CD8-positive, alpha-beta memory T cell (primary cell): ENCODE measurements around the gene ITK. TPM values are rescaled to one million over a fixed set of nuclear protein-coding genes. Genes with fewer than 3 reads are reported as not detected.

Experiments used
- CTCF ChIA-PET: fragments of 350-600 bp; sonication (Branson Sonifier 250); formaldehyde crosslinking; loops from one replicate; lab custom pipeline; 2021; ENCODE audit warnings: antibody characterized with exemption; lab: Charles Lee
- POLR2A ChIA-PET: fragments of 350-600 bp; sonication (Branson Sonifier 250); formaldehyde crosslinking; loops from one replicate; lab custom pipeline; 2021; ENCODE audit warnings: antibody characterized with exemption; lab: Charles Lee
- DNase-seq, 5 donors: peaks; one replicate each; pipeline versions ENCODE4 v3.0.0 to v3.0.0-alpha.2; 2020 to 2022; ENCODE audit warnings: mixed read lengths in 1 of 5
- H3K27ac ChIP-seq: one replicate; pipeline ENCODE4 v1.7.0; 2013; ENCODE audit warnings: low read depth, mild to moderate bottlenecking, low read length, moderate library complexity
- H3K27me3 ChIP-seq: 2 replicates; pipeline ENCODE4 v1.7.0; 2013; ENCODE audit warnings: low read length, mild to moderate bottlenecking; ENCODE audit not compliant: insufficient read depth, poor library complexity, severe bottlenecking
- H3K36me3 ChIP-seq: 2 replicates; pipeline ENCODE4 v1.7.0; 2013; ENCODE audit warnings: mild to moderate bottlenecking, low read length, moderate library complexity; ENCODE audit not compliant: insufficient read depth
- H3K4me1 ChIP-seq: 2 replicates; pipeline ENCODE4 v1.7.0; 2013; ENCODE audit warnings: mild to moderate bottlenecking, low read length, moderate library complexity; ENCODE audit not compliant: insufficient read depth
- H3K4me3 ChIP-seq: 2 replicates; pipeline ENCODE4 v1.7.0; 2013; ENCODE audit warnings: mild to moderate bottlenecking, low read length
- H3K9me3 ChIP-seq: 2 replicates; pipeline ENCODE4 v1.7.0; 2013; ENCODE audit warnings: mild to moderate bottlenecking, low read length
- H3K27ac Mint-ChIP-seq, 8 donors: one replicate each; pipeline ENCODE4 v1.8.0; 2020 to 2021; ENCODE audit warnings: mixed read lengths in 8 of 8, mild to moderate bottlenecking in 6 of 8, inconsistent platforms in 3 of 8, moderate library complexity in 3 of 8
- H3K27me3 Mint-ChIP-seq, 2 donors: one replicate each; pipeline ENCODE4 v1.8.0; 2020 to 2021; ENCODE audit warnings: mixed read lengths in 2 of 2, mild to moderate bottlenecking in 1 of 2, moderate library complexity in 1 of 2
- H3K36me3 Mint-ChIP-seq, 3 donors: one replicate each; pipeline ENCODE4 v1.8.0; 2020 to 2021; ENCODE audit warnings: mixed read lengths in 3 of 3, inconsistent platforms in 1 of 3, mild to moderate bottlenecking in 1 of 3
- H3K4me1 Mint-ChIP-seq, 3 donors: one replicate each; pipeline ENCODE4 v1.8.0; 2020 to 2021; ENCODE audit warnings: mixed read lengths in 3 of 3, inconsistent platforms in 1 of 3, mild to moderate bottlenecking in 1 of 3
- H3K4me3 Mint-ChIP-seq, 7 donors: one replicate each; pipeline ENCODE4 v1.8.0; 2020 to 2021; ENCODE audit warnings: mixed read lengths in 7 of 7, mild to moderate bottlenecking in 6 of 7, moderate library complexity in 4 of 7, inconsistent platforms in 2 of 7
- H3K9me3 Mint-ChIP-seq, 5 donors: one replicate each; pipeline ENCODE4 v1.8.0; 2020 to 2022; ENCODE audit warnings: mixed read lengths in 5 of 5, mild to moderate bottlenecking in 3 of 5, moderate library complexity in 2 of 5, inconsistent platforms in 1 of 5
- polyA plus RNA-seq: library from polyadenylated mRNA; unstranded; fragments of 300-500 nt; fragmentation: Illumina TruSeq; gene quantifications from one replicate; pipeline ENCODE4 v1.2.3, GENCODE V29; 2021
- total RNA-seq, 2 experiments: library from RNA; stranded (reverse); gene quantifications; one replicate each; pipeline ENCODE4 v1.2.3, GENCODE V29; 2021

ITK gene
- total RNA-seq, result 100 to 1,000 TPM; 150 to 162 TPM
- polyA plus RNA-seq, result 129 TPM

DNA sequence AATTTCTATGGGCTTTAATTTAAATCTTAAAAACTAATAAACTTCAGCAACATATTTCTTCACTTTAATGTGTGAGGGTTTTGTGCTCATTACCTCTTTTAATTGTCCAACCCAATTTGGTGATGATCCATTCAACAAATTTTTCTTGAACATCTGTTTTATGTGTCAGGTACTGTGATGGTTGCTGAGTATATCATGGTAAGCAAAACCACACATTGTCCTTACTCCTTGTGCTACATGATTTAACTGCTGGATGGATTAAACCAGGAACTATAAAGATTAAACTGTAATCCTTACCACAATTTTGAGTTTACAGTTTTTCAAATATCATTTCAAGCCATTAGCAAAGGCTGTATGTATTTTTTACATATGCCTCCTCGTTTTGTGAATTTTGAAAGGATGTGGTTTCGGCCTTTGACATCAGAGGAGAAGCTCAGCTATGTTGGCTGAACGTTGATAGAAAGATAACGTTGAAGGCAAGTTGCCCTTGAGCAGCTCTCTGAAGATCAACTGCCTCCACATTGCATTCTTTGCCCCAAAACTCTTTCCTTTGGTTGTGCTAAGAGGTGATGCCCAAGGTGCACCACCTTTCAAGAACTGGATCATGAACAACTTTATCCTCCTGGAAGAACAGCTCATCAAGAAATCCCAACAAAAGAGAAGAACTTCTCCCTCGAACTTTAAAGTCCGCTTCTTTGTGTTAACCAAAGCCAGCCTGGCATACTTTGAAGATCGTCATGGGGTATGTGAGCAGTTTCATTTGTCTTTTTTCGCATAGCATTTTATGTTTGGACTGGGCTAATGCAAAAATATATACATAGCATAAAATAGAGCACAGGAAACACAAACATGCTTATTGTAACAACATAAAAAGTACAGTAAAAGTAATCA, at the start of gene ITK:
Gene ITK, plus strand, starts transcription at position 467 of the 891 bp plus-strand sequence. Its CDS starts 138 bp downstream, at position 605.
- Histone ChIP-seq H3K36me3 (peaks cover 18% of the 10 kb centered on the region), H3K27me3 (no peaks in the 10 kb centered on the region), H3K4me3 (peak within 1 kb of the TSS; percentile 84), H3K4me1 (peaks cover 45% of the 10 kb centered on the region), H3K9me3 (no peaks in the 10 kb centered on the region), H3K27ac (peak within 1 kb of the TSS; percentile 79)
- Mint-ChIP-seq H3K36me3 (peaks cover 22 to 44% (median 32%) of the 10 kb centered on the region in 3 donors), H3K27me3 (no peaks in the 10 kb centered on the region), H3K4me1 (peaks cover 54 to 64% (median 55%) of the 10 kb centered on the region in 3 donors), H3K9me3 (no peaks in the 10 kb centered on the region), H3K4me3 (peak within 1 kb of the TSS; percentile 93 to 100 (median 97)), H3K27ac (peak within 1 kb of the TSS; percentile 87 to 99 (median 97))
- ChIA-PET CTCF (interaction anchor here (0.7 to 4.1 kb wide), 9 partner anchors 8 to 91 kb away, joined by 3 to 33 read pairs (median 4); no protein-coding TSS in a partner anchor), POLR2A (interaction anchor here (0.6 to 6.0 kb wide), 11 partner anchors 8 to 407 kb away, joined by 3 to 66 read pairs (median 4); partner anchors contain the start of gene MED7)
- peak in 4 of 5 donors; percentile 25 to 80 (median 73) for DNase-seq

DNA sequence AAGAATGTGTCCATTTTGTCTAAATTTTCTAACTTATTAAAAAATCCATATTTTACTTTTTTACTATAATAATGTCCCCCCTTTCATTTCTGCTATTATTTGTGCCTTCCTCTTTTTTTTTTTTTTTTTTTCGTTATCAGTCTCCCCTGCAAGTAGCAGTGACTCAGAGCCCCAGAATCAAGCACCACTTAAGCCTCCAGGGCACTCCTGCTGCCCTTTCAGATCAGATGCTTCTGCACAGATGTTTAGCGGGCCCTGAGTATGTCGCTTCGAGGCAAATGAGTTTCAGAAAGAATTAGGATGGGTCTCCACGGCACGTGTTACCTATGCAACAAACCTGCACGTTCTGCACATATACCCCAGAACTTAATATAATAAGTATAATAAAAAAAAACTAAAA, 49.7 kb upstream of the ITK start:
- H3K27ac Mint-ChIP-seq, result no peak overlapping the region
- ChIA-PET POLR2A (no interaction called here), CTCF (interaction anchor here (1.1 to 1.3 kb wide), 2 partner anchors 10 to 11 kb away, joined by 3 read pairs; no protein-coding TSS in a partner anchor)
- no peak overlapping the region for H3K27ac ChIP-seq
- no peaks in the 10 kb centered on the region for H3K4me1 ChIP-seq
- H3K4me3 ChIP-seq, result no peak overlapping the region
- no peak for DNase-seq
- H3K4me1 Mint-ChIP-seq, result peaks cover 3 to 19% (median 5%) of the 10 kb centered on the region in 3 donors
- H3K36me3 Mint-ChIP-seq, result peaks cover 0 to 7% (median 1%) of the 10 kb centered on the region in 3 donors
- no peaks in the 10 kb centered on the region for H3K9me3 Mint-ChIP-seq
- H3K27me3 Mint-ChIP-seq, result peaks cover 0 to 3% of the 10 kb centered on the region in 2 donors
- no peaks in the 10 kb centered on the region for H3K27me3 ChIP-seq
- no peaks in the 10 kb centered on the region for H3K9me3 ChIP-seq
- no peaks in the 10 kb centered on the region for H3K36me3 ChIP-seq
- no peak overlapping the region for H3K4me3 Mint-ChIP-seq

DNA sequence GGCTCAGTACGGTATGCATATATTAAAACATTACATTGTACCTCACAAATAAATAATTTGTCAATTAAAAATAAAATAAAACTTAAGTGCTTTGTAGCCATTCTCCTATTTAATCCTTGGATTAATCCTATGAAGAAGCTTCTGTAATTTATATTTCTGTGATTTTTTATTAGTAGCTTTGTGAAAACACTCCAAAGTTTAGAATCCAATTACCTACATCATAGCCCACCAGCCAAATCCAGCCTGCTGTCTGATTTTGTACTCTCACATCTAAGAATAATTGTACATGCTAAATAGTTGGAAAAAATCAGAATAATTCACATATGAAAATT, 48.4 kb upstream of the ITK start:
- Mint-ChIP-seq H3K27ac (no peak overlapping the region), H3K4me3 (no peak overlapping the region), H3K27me3 (peaks cover 0 to 3% of the 10 kb centered on the region in 2 donors), H3K36me3 (peaks cover 0 to 18% (median 1%) of the 10 kb centered on the region in 3 donors), H3K9me3 (no peaks in the 10 kb centered on the region), H3K4me1 (peaks cover 6 to 23% (median 10%) of the 10 kb centered on the region in 3 donors)
- CTCF ChIA-PET, result interaction anchor here (1.1 to 2.2 kb wide), 7 partner anchors 10 to 243 kb away, joined by 3 to 11 read pairs (median 4); partner anchors contain the start of genes HAVCR2 and MED7
- Histone ChIP-seq H3K9me3 (no peaks in the 10 kb centered on the region), H3K27ac (no peak overlapping the region), H3K4me1 (no peaks in the 10 kb centered on the region), H3K4me3 (no peak overlapping the region), H3K36me3 (no peaks in the 10 kb centered on the region), H3K27me3 (no peaks in the 10 kb centered on the region)
- DNase-seq, result no peak
- POLR2A ChIA-PET, result interaction anchor here (0.6 to 1.2 kb wide), 2 partner anchors 10 to 135 kb away, joined by 3 read pairs; partner anchors contain the start of gene MED7

DNA sequence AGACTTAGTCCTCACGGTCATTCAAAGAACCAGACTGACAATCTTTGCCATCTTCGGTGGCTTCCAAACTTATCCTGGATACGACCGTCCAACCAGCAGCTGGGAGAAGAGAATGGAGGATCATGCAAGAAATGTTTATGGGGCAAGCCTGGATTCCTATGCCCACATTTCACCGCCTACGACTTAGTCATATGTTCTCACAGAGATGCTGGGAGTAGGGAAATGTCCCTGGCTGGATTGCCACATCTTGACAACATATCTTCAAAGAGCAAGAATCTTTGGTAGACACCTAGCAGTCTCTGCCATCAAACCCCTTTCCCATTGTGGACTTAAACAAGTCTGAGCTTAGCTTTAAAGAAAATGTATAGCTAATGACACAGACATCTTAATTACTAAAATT, 42.9 kb upstream of the ITK start:
- no peaks in the 10 kb centered on the region for H3K9me3 ChIP-seq
- Mint-ChIP-seq H3K36me3 (peaks cover 0 to 51% (median 4%) of the 10 kb centered on the region in 3 donors), H3K4me1 (peaks cover 31 to 56% (median 45%) of the 10 kb centered on the region in 3 donors), H3K27ac (peak overlapping the region in 1 of 8 donors; percentile 79), H3K4me3 (no peak overlapping the region), H3K9me3 (no peaks in the 10 kb centered on the region), H3K27me3 (no peaks in the 10 kb centered on the region)
- no peak overlapping the region for H3K27ac ChIP-seq
- no peaks in the 10 kb centered on the region for H3K27me3 ChIP-seq
- ChIA-PET POLR2A (no interaction called here), CTCF (interaction anchor here (1.3 kb wide), 1 partner anchor 11 kb away, joined by 3 read pairs; no protein-coding TSS in a partner anchor)
- peaks cover 15% of the 10 kb centered on the region for H3K36me3 ChIP-seq
- DNase-seq, result no peak
- H3K4me3 ChIP-seq, result no peak overlapping the region
- peaks cover 13% of the 10 kb centered on the region for H3K4me1 ChIP-seq

DNA sequence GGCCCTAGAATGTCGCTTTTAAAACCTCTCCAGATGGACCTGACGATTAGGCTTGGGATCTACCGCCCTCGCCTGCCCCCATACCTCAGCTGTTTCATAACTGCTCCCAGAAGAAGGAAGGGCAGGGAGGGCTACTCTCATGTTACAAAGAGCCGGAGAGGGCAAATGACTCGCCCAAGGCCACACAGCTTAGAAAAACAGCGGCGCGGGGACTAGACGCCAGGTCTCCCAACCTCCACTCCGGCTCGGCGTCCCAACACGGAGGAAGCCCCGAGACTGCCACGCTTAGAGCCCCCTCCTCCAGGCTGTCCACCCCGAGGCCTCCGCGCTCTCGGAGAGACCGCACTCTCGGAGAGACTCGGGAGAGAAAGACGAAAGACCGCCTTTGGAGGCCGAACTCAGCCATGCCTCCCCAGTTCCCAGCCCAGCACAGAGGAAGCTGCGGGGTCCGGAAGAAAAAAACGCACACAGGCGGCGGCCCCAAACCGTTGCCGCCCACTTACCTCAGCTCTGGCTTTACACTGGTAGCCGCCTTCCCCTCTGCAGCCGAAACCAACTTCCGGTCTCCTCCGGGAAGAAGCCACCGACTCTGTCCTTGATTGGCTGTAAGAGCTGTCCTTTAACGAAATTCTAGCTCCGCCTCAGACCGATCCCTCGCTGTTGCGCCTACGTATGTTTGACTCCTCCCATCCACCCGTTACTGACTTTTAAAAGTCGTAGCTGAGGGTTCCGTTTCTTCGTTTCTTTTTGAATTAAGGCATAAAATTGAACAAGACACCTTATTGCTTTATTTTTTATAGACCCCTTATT, 38.1 kb upstream of the ITK start, which contains the start of gene MED7:
Gene MED7, minus strand, starts transcription at position 549 of the 810 bp plus-strand sequence. CDS start 3,434 bp downstream, outside the sequence.
- H3K9me3 ChIP-seq, result no peaks in the 10 kb centered on the region
- ChIA-PET CTCF (interaction anchor here (1.0 to 2.0 kb wide), 13 partner anchors 8 to 600 kb away, joined by 3 to 11 read pairs (median 3); partner anchors contain the start of gene THG1L), POLR2A (interaction anchor here (0.6 to 2.4 kb wide), 34 partner anchors 10 to 227 kb away, joined by 3 to 25 read pairs (median 4); partner anchors contain the start of genes CYFIP2, HAVCR2 and ITK)
- peaks cover 23% of the 10 kb centered on the region for H3K4me1 ChIP-seq
- peak within 1 kb of the TSS; percentile 92 for H3K27ac ChIP-seq
- H3K27me3 Mint-ChIP-seq, result no peaks in the 10 kb centered on the region
- no peaks in the 10 kb centered on the region for H3K9me3 Mint-ChIP-seq
- peaks cover 32 to 54% (median 49%) of the 10 kb centered on the region in 3 donors for H3K4me1 Mint-ChIP-seq
- peaks cover 0 to 37% (median 2%) of the 10 kb centered on the region in 3 donors for H3K36me3 Mint-ChIP-seq
- peak within 1 kb of the TSS; percentile 93 to 100 (median 98) for H3K27ac Mint-ChIP-seq
- peak within 1 kb of the TSS; percentile 89 to 100 (median 97) for H3K4me3 Mint-ChIP-seq
- DNase-seq, result peak; percentile 85 to 97 (median 95)
- H3K4me3 ChIP-seq, result peak within 1 kb of the TSS; percentile 84
- no peaks in the 10 kb centered on the region for H3K27me3 ChIP-seq
- H3K36me3 ChIP-seq, result peaks cover 12% of the 10 kb centered on the region

DNA sequence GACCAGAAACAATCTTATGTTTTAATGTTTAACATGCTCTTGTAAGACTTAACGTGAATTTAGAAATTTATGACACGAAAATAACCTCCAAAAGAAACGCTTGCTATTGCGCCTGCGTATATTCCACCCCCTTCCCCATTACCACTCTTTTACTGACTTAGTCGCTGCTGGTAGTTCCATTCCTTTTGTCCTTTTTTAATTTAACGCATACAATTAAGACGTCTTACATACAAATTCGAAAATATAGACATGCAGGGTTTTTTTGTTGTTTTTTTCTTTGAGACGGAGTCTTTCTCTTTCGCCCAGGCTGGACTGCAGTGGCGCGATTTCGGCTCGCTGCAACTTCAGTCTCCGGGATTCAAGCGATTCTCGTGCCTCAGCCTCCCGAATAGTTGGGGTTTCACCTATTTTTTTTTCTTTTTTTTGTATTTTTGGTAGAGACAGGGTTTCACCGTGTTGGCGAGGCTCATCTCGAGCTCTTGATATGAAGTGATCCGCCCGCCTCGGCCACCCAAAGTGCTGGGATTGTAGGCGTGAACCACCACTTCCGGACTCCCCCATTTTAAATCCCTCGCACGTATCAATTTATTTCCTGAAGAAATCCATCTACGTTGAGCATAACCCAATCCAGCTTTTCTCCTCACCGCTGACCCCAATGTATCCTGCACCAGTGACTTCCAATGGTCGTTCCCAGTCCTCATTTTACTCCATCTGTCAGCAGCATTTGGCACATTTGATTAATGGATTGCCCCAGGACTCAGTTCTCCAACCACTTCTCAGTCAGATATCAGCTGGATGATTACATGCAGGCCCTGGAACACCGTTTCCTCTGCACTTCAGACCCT, 37.3 kb upstream of the ITK start:
- Mint-ChIP-seq H3K27ac (peak overlapping the region; percentile 93 to 100 (median 98)), H3K4me1 (peaks cover 35 to 58% (median 54%) of the 10 kb centered on the region in 3 donors)

More for the DNA sequence above, 37.3 kb upstream of the ITK start:
- H3K9me3 ChIP-seq, result no peaks in the 10 kb centered on the region
- H3K4me1 ChIP-seq, result peaks cover 25% of the 10 kb centered on the region
- Mint-ChIP-seq H3K9me3 (no peaks in the 10 kb centered on the region), H3K4me3 (peak overlapping the region; percentile 89 to 100 (median 97)), H3K36me3 (peaks cover 0 to 29% (median 2%) of the 10 kb centered on the region in 3 donors), H3K27me3 (no peaks in the 10 kb centered on the region)
- H3K27ac ChIP-seq, result peak overlapping the region; percentile 92
- no peaks in the 10 kb centered on the region for H3K27me3 ChIP-seq
- CTCF ChIA-PET, result interaction anchor here (0.8 to 2.0 kb wide), 12 partner anchors 9 to 588 kb away, joined by 3 to 11 read pairs (median 3); partner anchors contain the start of gene THG1L
- peak overlapping the region; percentile 84 for H3K4me3 ChIP-seq
- POLR2A ChIA-PET, result interaction anchor here (0.7 to 2.4 kb wide), 32 partner anchors 11 to 228 kb away, joined by 3 to 25 read pairs (median 4); partner anchors contain the start of genes CYFIP2, HAVCR2 and ITK
- H3K36me3 ChIP-seq, result peaks cover 5% of the 10 kb centered on the region
- DNase-seq, result peak in 3 of 5 donors; percentile 33 to 71 (median 47)
